Kidney (tissue), 14 donors: ENCODE measurements around the gene PLCH1. TPM values are rescaled to one million over a fixed set of nuclear protein-coding genes. Genes with fewer than 3 reads are reported as not detected.

Experiments
- DNase-seq, 5 donors: peaks; one replicate each; pipeline ENCODE4 v3.0.0-alpha.2; 2013 to 2020
- FAIRE-seq: peaks from 2 replicates; lab custom pipeline; 2012; peaks lifted over from hg19 to GRCh38; lab: Jason Lieb, UNC
- H3K27ac ChIP-seq, 2 donors: one replicate each; pipeline ENCODE4 v1.7.0; 2013; ENCODE audit warnings: low read depth in 2 of 2, low read length in 2 of 2, inconsistent platforms in 1 of 2
- H3K27me3 ChIP-seq: one replicate; pipeline ENCODE4 v1.7.1; 2013; ENCODE audit warnings: low read length, inconsistent platforms; ENCODE audit not compliant: control insufficient read depth, insufficient read depth
- H3K36me3 ChIP-seq, 3 donors: one replicate each; pipeline versions ENCODE4 v1.7.0 to v1.7.1; 2013; ENCODE audit warnings: low read length in 3 of 3, control low read depth in 1 of 3, inconsistent platforms in 1 of 3; ENCODE audit not compliant: insufficient read depth in 3 of 3, control insufficient read depth in 2 of 3
- H3K4me1 ChIP-seq, 3 donors: one replicate each; pipeline versions ENCODE4 v1.7.0 to v1.7.1; 2013; ENCODE audit warnings: low read length in 3 of 3, inconsistent platforms in 1 of 3, low read depth in 1 of 3; ENCODE audit not compliant: control insufficient read depth in 2 of 3, insufficient read depth in 2 of 3
- H3K4me3 ChIP-seq, 3 donors: one replicate each; pipeline versions ENCODE4 v1.7.0 to v1.8.1; 2013; ENCODE audit warnings: low read length in 3 of 3, control low read depth in 1 of 3, inconsistent platforms in 1 of 3
- H3K9ac ChIP-seq, 3 donors: one replicate each; pipeline versions ENCODE4 v1.7.0 to v1.7.1; 2013; ENCODE audit warnings: low read length in 3 of 3, control low read depth in 1 of 3, inconsistent platforms in 1 of 3
- H3K9me3 ChIP-seq, 3 donors: one replicate each; pipeline versions ENCODE4 v1.7.0 to v1.7.1; 2013; ENCODE audit warnings: low read length in 3 of 3, control low read depth in 1 of 3, inconsistent platforms in 1 of 3; ENCODE audit not compliant: control insufficient read depth in 2 of 3, insufficient read depth in 1 of 3
- CTCF ChIP-seq: IDR thresholded peaks from 3 replicates; pipeline ENCODE4 v1.5.1; 2012; ENCODE audit warnings: mild to moderate bottlenecking, moderate library complexity, borderline replicate concordance; ENCODE audit not compliant: insufficient read depth; ENCODE audit errors: extremely low read depth
- intact Hi-C: fragments of 100-400 bp; cut with DNase I; formaldehyde crosslinking; loops from one replicate; pipeline ENCODE4 v1.11.1; 2022
- polyA plus RNA-seq: library from polyadenylated mRNA; stranded (reverse); fragments of 350-450 nt; fragmentation: Illumina TruSeq; extraction: RNeasy Lipid Tissue Mini Kit (QIAGEN cat#74804); gene quantifications from one replicate; pipeline ENCODE4 v1.2.3, GENCODE V29; 2014; ENCODE audit warnings: low read depth, low replicate concordance; ENCODE audit not compliant: insufficient read depth
- total RNA-seq: library from RNA; stranded (reverse); fragmentation: NEBNext Ultra II Directional; extraction: Animal tissue kit (Norgen Biotek cat#: 25700); gene quantifications from one replicate; pipeline ENCODE4 v1.2.1, GENCODE V29; 2021
- donor health status: control.
- donor health status: control.
- donor health status: control.
- donor health status: control.
- donor health status: control.
- donor health status: DM: yes; HTN: yes; CAD: no.
- donor health status: Normal renal cell carcinoma (clear cell type).

Gene PLCH1
- total and polyA plus RNA-seq, 2 donors from 2014 or later: 1.6 to 9.6 TPM

- TF ChIP-seq CTCF: no peak
- no peaks in the 10 kb centered on the region for H3K27me3 ChIP-seq
- no peak overlapping the region for H3K27ac ChIP-seq
- H3K9me3 ChIP-seq: no peaks in the 10 kb centered on the region
- intact Hi-C loops: no loop called here
- no peak for FAIRE-seq
- H3K9ac ChIP-seq: no peak overlapping the region
- H3K36me3 ChIP-seq: no peaks in the 10 kb centered on the region
- H3K4me3 ChIP-seq: no peak overlapping the region
- DNase-seq: no peak
- no peaks in the 10 kb centered on the region for H3K4me1 ChIP-seq
Measured at GRCh38 chr3:155388417-155388816, 356.5 kb downstream of the PLCH1 start.

- no peaks in the 10 kb centered on the region for H3K27me3 ChIP-seq
- TF ChIP-seq CTCF: no peak
- no peak overlapping the region for H3K27ac ChIP-seq
- intact Hi-C loops: no loop called here
- H3K9me3 ChIP-seq: no peaks in the 10 kb centered on the region
- H3K9ac ChIP-seq: no peak overlapping the region
- DNase-seq: no peak
- no peaks in the 10 kb centered on the region for H3K36me3 ChIP-seq
- no peaks in the 10 kb centered on the region for H3K4me1 ChIP-seq
- H3K4me3 ChIP-seq: no peak overlapping the region
- no peak for FAIRE-seq
Measured at GRCh38 chr3:155387571-155387970, 357.3 kb downstream of the PLCH1 start.

- DNase-seq: no peak
- Histone ChIP-seq H3K36me3 (no peaks in the 10 kb centered on the region), H3K27me3 (no peaks in the 10 kb centered on the region), H3K9ac (no peak overlapping the region), H3K27ac (no peak overlapping the region), H3K9me3 (no peaks in the 10 kb centered on the region), H3K4me1 (no peaks in the 10 kb centered on the region), H3K4me3 (no peak overlapping the region)
- TF ChIP-seq CTCF: no peak
- FAIRE-seq: no peak
- intact Hi-C loops: no loop called here
Measured at GRCh38 chr3:155386919-155387318, 358.0 kb downstream of the PLCH1 start.

- intact Hi-C loops: no loop called here
- Histone ChIP-seq H3K9me3 (no peaks in the 10 kb centered on the region), H3K27me3 (no peaks in the 10 kb centered on the region), H3K36me3 (no peaks in the 10 kb centered on the region), H3K27ac (no peak overlapping the region), H3K4me3 (no peak overlapping the region), H3K9ac (no peak overlapping the region), H3K4me1 (no peaks in the 10 kb centered on the region)
- FAIRE-seq: no peak
- DNase-seq: no peak
- no peak for TF ChIP-seq CTCF
Measured at GRCh38 chr3:155385896-155386625, 358.8 kb downstream of the PLCH1 start.
